HepG2 (cell line): ENCODE measurements around the gene SRF. TPM values are rescaled to one million over a fixed set of nuclear protein-coding genes. Genes with fewer than 3 reads are reported as not detected.

Experiments
- AHR ChIP-seq: IDR thresholded peaks from 2 replicates; pipeline ENCODE4 v1.6.1; 2018; ENCODE audit warnings: missing genetic modification reagents, missing compliant biosample characterization
- AKAP8 ChIP-seq: sonication (generic); formaldehyde crosslinking; IDR thresholded peaks from 2 replicates; pipeline ENCODE4 v1.5.1; 2020; ENCODE audit warnings: mild to moderate bottlenecking, missing genetic modification reagents
- ARNTL ChIP-seq: sonication (generic); formaldehyde crosslinking; IDR thresholded peaks from 2 replicates; pipeline ENCODE4 v1.4.0; 2020; ENCODE audit warnings: mild to moderate bottlenecking, missing genetic modification reagents
- FOXA1 ChIP-seq, 2 experiments: fragments of 450-650 bp in 1 of 2; sonication (generic) in 1 of 2; formaldehyde crosslinking in 1 of 2; IDR thresholded peaks; 2 replicates each; pipeline versions ENCODE4 v1.4.0 to v1.6.1; 2016 to 2020; ENCODE audit warnings: missing genetic modification reagents in 1 of 2
- GMEB2 ChIP-seq: IDR thresholded peaks from 2 replicates; pipeline ENCODE4 v1.6.1; 2016; ENCODE audit warnings: missing biosample characterization, missing genetic modification reagents, low read depth
- GPN1 ChIP-seq: sonication (generic); formaldehyde crosslinking; IDR thresholded peaks from 2 replicates; pipeline ENCODE4 v1.5.1; 2020; ENCODE audit warnings: missing genetic modification reagents, borderline replicate concordance
- HDAC2 ChIP-seq: sonication (generic); formaldehyde crosslinking; IDR thresholded peaks from 2 replicates; pipeline ENCODE4 v1.4.0; 2020; ENCODE audit warnings: missing genetic modification reagents
- LRRFIP1 ChIP-seq: sonication (generic); formaldehyde crosslinking; conservative IDR thresholded peaks from 2 replicates; pipeline ENCODE4 v1.4.0; 2020; ENCODE audit warnings: missing genetic modification reagents
- NCOA5 ChIP-seq: sonication (generic); formaldehyde crosslinking; IDR thresholded peaks from 2 replicates; pipeline ENCODE4 v1.4.0; 2020; ENCODE audit warnings: missing genetic modification reagents
- POLR2AphosphoS5 ChIP-seq: IDR thresholded peaks from 2 replicates; pipeline ENCODE4 v1.6.1; 2012; ENCODE audit warnings: low read depth, low read length
- REST ChIP-seq, 2 experiments: IDR thresholded peaks; 2 replicates each; pipeline ENCODE4 v1.6.1; 2011 to 2012; ENCODE audit warnings: low read length in 2 of 2, borderline replicate concordance in 1 of 2, low read depth in 1 of 2, mild to moderate bottlenecking in 1 of 2, moderate library complexity in 1 of 2
- RFX3 ChIP-seq: IDR thresholded peaks from 2 replicates; pipeline ENCODE4 v1.6.1; 2016; ENCODE audit warnings: missing biosample characterization, missing genetic modification reagents
- SALL1 ChIP-seq: sonication (generic); formaldehyde crosslinking; IDR thresholded peaks from 2 replicates; pipeline ENCODE4 v1.8.0; 2022; ENCODE audit warnings: mild to moderate bottlenecking, missing genetic modification reagents
- SNAI1 ChIP-seq: sonication (generic); formaldehyde crosslinking; IDR thresholded peaks from 2 replicates; pipeline ENCODE4 v1.5.0; 2020; ENCODE audit warnings: mild to moderate bottlenecking, missing genetic modification reagents, borderline replicate concordance
- STAT5B ChIP-seq: sonication (generic); formaldehyde crosslinking; IDR thresholded peaks from 2 replicates; pipeline ENCODE4 v1.4.0; 2020; ENCODE audit warnings: missing genetic modification reagents
- TRIM22 ChIP-seq: fragments of 450-650 bp; IDR thresholded peaks from 2 replicates; pipeline ENCODE4 v1.6.1; 2017
- ZFP41 ChIP-seq: sonication (generic); formaldehyde crosslinking; IDR thresholded peaks from 2 replicates; pipeline ENCODE4 v1.4.0; 2020; ENCODE audit warnings: mild to moderate bottlenecking, missing genetic modification reagents, borderline replicate concordance
- ZNF329 ChIP-seq: sonication (generic); formaldehyde crosslinking; IDR thresholded peaks from 2 replicates; pipeline ENCODE4 v1.9.0; 2021; ENCODE audit warnings: low read depth, mild to moderate bottlenecking, missing genetic modification reagents
- ZNF777 ChIP-seq: sonication (generic); formaldehyde crosslinking; IDR thresholded peaks from 2 replicates; pipeline ENCODE4 v1.4.0; 2020; ENCODE audit warnings: missing genetic modification reagents
- ZNF83 ChIP-seq: sonication (generic); formaldehyde crosslinking; IDR thresholded peaks from 2 replicates; pipeline ENCODE4 v1.4.0; 2020; ENCODE audit warnings: missing genetic modification reagents, mild to moderate bottlenecking, borderline replicate concordance
- ZSCAN9 ChIP-seq: IDR thresholded peaks from 2 replicates; pipeline ENCODE4 v1.6.1; 2016; ENCODE audit warnings: borderline replicate concordance
- polyA plus RNA-seq, 8 experiments: library from polyadenylated mRNA; depleted of rRNA in 3 of 8; stranded (reverse) in 7 of 8; unstranded in 1 of 8; fragments of >200 nt; fragmentation: Illumina TruSeq in 4 of 8; extraction: Trizol in 4 of 8; gene quantifications; 2 replicates each; pipeline versions ENCODE4 v1.2.1 to v1.2.3, GENCODE V29; 2011 to 2016; ENCODE audit warnings: low read depth in 4 of 8, missing spikeins in 1 of 8, mixed read lengths in 1 of 8; ENCODE audit not compliant: insufficient read depth in 1 of 8
- total RNA-seq, 5 experiments: library from RNA; depleted of rRNA; stranded (reverse); fragments of >200 nt; fragmentation: Illumina TruSeq; extraction: Trizol; gene quantifications; 2 replicates each; pipeline ENCODE4 v1.2.3, GENCODE V29; 2016; ENCODE audit warnings: low read depth in 1 of 5

The SRF gene
- total and polyA plus RNA-seq, 2 of the 13 experiments (the other 11 are each of a cell fraction or from before 2014, with no cell fraction given) = 25.5 to 44.1 TPM

GRCh38 chr6:43172104-43173007, 1.3 kb downstream of the SRF start (continued):
- TF ChIP-seq REST (IDR thresholded peaks at IDR 0.05; ENCODE audit: borderline replicate concordance in 1 of 2, low read depth in 1 of 2, low read length in 2 of 2) (no peak), POLR2AphosphoS5 (no peak), GMEB2 (CRISPR knock-in tag) (no peak), NCOA5 (CRISPR knock-in tag) (no peak), ZSCAN9 (CRISPR knock-in tag) (no peak), AKAP8 (CRISPR knock-in tag) (no peak; the same call in 1 of the 2 replicates), SNAI1 (0 out of 2 replicates have a peak, but pooled peaks have one; percentile 14), AHR (CRISPR knock-in tag) (0 out of 2 replicates have a peak, but pooled peaks have one; percentile 77), STAT5B (no peak), LRRFIP1 (CRISPR knock-in tag) (no peak), GPN1 (CRISPR knock-in tag) (no peak), SALL1 (CRISPR knock-in tag) (peak; percentile 25; the same call in 1 of the 2 replicates), ZFP41 (CRISPR knock-in tag) (no peak), HDAC2 (CRISPR knock-in tag) (no peak), ARNTL (CRISPR knock-in tag) (no peak; the same call in 1 of the 2 replicates), RFX3 (CRISPR knock-in tag) (no peak), ZNF777 (CRISPR knock-in tag) (no peak), TRIM22 (no peak), ZNF83 (CRISPR knock-in tag) (no peak), ZNF329 (no peak), FOXA1 (IDR thresholded peaks at IDR 0.05) (no peak), FOXA1 (CRISPR knock-in tag; IDR thresholded peaks at IDR 0.05) (no peak)
